HepG2 (cell line): ENCODE measurements around the gene SIN3A. TPM values are rescaled to one million over a fixed set of nuclear protein-coding genes. Genes with fewer than 3 reads are reported as not detected.
A peak's percentile ranks its signal among the peaks of the same experiment; 100 is the strongest.

Source experiments
- ATAC-seq: fragments of 200-7000 bp; cut with Tn5 transposase; 3 replicates; pipeline ENCODE4 v1.9.1; 2020; ENCODE audit warnings: mild to moderate bottlenecking, moderate library complexity
- BruUV-seq: library from RNA; stranded (reverse); fragments of 400-500 nt; replicated peaks from 2 replicates; lab custom pipeline; 2021; lab: Mats Ljungman, UMichigan
- CTCF ChIA-PET: fragments of 300-600 bp; formaldehyde crosslinking; extraction: SDS; loops from one replicate; lab custom pipeline; 2021; ENCODE audit warnings: low total read pairs, inconsistent platforms, low intra/inter-chr PET ratio; lab: Yijun Ruan, JAX
- POLR2A ChIA-PET: fragments of 350-600 bp; sonication (Branson Sonifier 250); formaldehyde crosslinking; loops from one replicate; lab custom pipeline; 2020; ENCODE audit warnings: antibody characterized with exemption, inconsistent platforms; lab: Yijun Ruan, JAX
- DNase-seq: peaks from one replicate; pipeline ENCODE4 v3.0.0-alpha.2; 2015; ENCODE audit warnings: low spot score
- FAIRE-seq: peaks from 3 replicates; lab custom pipeline; 2011; peaks lifted over from hg19 to GRCh38; lab: Jason Lieb, UNC
- H2AFZ ChIP-seq: one replicate; pipeline ENCODE4 v1.6.1; 2011; ENCODE audit warnings: low read length, inconsistent platforms
- H3K27ac ChIP-seq: fragments of 300-600 bp; 3 replicates; pipeline ENCODE4 v1.8.0; 2011; ENCODE audit warnings: mixed run types, mild to moderate bottlenecking, mixed read lengths, low read length, inconsistent platforms; ENCODE audit not compliant: insufficient read depth; ENCODE audit errors: extremely low read length
- H3K27me3 ChIP-seq, 2 experiments: fragments of 200-600 bp in 1 of 2; 2 replicates in 1 of 2; 3 replicates in 1 of 2; pipeline versions ENCODE4 v1.6.0 to v1.8.0; 2011; ENCODE audit warnings: low read length in 2 of 2, mild to moderate bottlenecking in 2 of 2, moderate library complexity in 2 of 2, inconsistent platforms in 1 of 2; ENCODE audit not compliant: insufficient read depth in 2 of 2, control insufficient read depth in 1 of 2
- H3K36me3 ChIP-seq, 2 experiments: fragments of 200-600 bp in 1 of 2; replicated peaks in 1 of 2; 2 replicates in 1 of 2; 3 replicates in 1 of 2; pipeline versions ENCODE4 v1.5.1 to v1.8.0; 2011; ENCODE audit warnings: low read length in 2 of 2, inconsistent platforms in 1 of 2; ENCODE audit not compliant: insufficient read depth in 2 of 2, control insufficient read depth in 1 of 2
- H3K4me1 ChIP-seq: 2 replicates; pipeline ENCODE4 v1.5.1; 2012; ENCODE audit warnings: low read length, inconsistent platforms; ENCODE audit not compliant: insufficient read depth
- H3K4me2 ChIP-seq: 2 replicates; pipeline ENCODE4 v1.6.0; 2011; ENCODE audit warnings: low read depth, low read length, inconsistent platforms
- H3K4me3 ChIP-seq, 3 experiments: fragments of 200-600 bp in 1 of 3; sonication (generic), shearing (Covaris generic) in 1 of 3; replicated peaks in 1 of 3; 2 replicates each; pipeline ENCODE4 v1.5.1; 2011 to 2016; ENCODE audit warnings: low read length in 3 of 3, inconsistent platforms in 2 of 3, low read depth in 2 of 3, mild to moderate bottlenecking in 2 of 3, control low read depth in 1 of 3, mixed read lengths in 1 of 3; ENCODE audit not compliant: insufficient read depth in 1 of 3
- H3K79me2 ChIP-seq: one replicate; pipeline ENCODE4 v1.6.1; 2011; ENCODE audit warnings: low read length, inconsistent platforms; ENCODE audit not compliant: insufficient read depth
- H3K9ac ChIP-seq: 2 replicates; pipeline ENCODE4 v1.6.0; 2011; ENCODE audit warnings: mild to moderate bottlenecking, low read depth, low read length, inconsistent platforms; ENCODE audit not compliant: insufficient read depth
- H3K9me3 ChIP-seq: 2 replicates; pipeline ENCODE4 v1.5.1; 2012; ENCODE audit warnings: mild to moderate bottlenecking, low read length
- H4K20me1 ChIP-seq: 2 replicates; pipeline ENCODE4 v1.6.0; 2011; ENCODE audit warnings: inconsistent platforms, mild to moderate bottlenecking, low read length, moderate library complexity; ENCODE audit not compliant: insufficient read depth
- CREM ChIP-seq, 2 experiments: sonication (generic) in 1 of 2; formaldehyde crosslinking in 1 of 2; IDR thresholded peaks; 2 replicates each; pipeline versions ENCODE4 v1.4.0 to v1.6.1; 2016 to 2020; ENCODE audit warnings: antibody characterized with exemption in 1 of 2, mild to moderate bottlenecking in 1 of 2, missing genetic modification reagents in 1 of 2
- EEA1 ChIP-seq: sonication (generic); formaldehyde crosslinking; IDR thresholded peaks from 2 replicates; pipeline ENCODE4 v1.5.1; 2020; ENCODE audit warnings: mild to moderate bottlenecking, missing genetic modification reagents, borderline replicate concordance
- EP300 ChIP-seq, 3 experiments: sonication (generic) in 1 of 3; formaldehyde crosslinking in 1 of 3; IDR thresholded peaks; 2 replicates each; pipeline versions ENCODE4 v1.5.1 to v1.6.1; 2011 to 2020; ENCODE audit warnings: low read depth in 2 of 3, low read length in 2 of 3, borderline replicate concordance in 1 of 3, improper control_type of control experiment in 1 of 3, mild to moderate bottlenecking in 1 of 3, missing genetic modification reagents in 1 of 3, moderate library complexity in 1 of 3
- RBAK ChIP-seq: sonication (generic); formaldehyde crosslinking; IDR thresholded peaks from 2 replicates; pipeline ENCODE4 v1.5.1; 2020; ENCODE audit warnings: mild to moderate bottlenecking, missing genetic modification reagents
- TBP ChIP-seq: sonication (generic); formaldehyde crosslinking; IDR thresholded peaks from 2 replicates; pipeline ENCODE4 v1.5.0; 2020; ENCODE audit warnings: missing genetic modification reagents
- TCF12 ChIP-seq, 2 experiments: fragments of 450-650 bp in 1 of 2; sonication (generic) in 1 of 2; formaldehyde crosslinking in 1 of 2; IDR thresholded peaks; 2 replicates each; pipeline versions ENCODE4 v1.6.1 to v1.8.0; 2017 to 2022; ENCODE audit warnings: antibody characterized with exemption in 1 of 2, mild to moderate bottlenecking in 1 of 2, missing genetic modification reagents in 1 of 2, moderate library complexity in 1 of 2
- TEAD3 ChIP-seq: optimal IDR thresholded peaks from 2 replicates; pipeline ENCODE3; 2016; ENCODE audit warnings: borderline replicate concordance
- ZBTB21 ChIP-seq: sonication (generic); formaldehyde crosslinking; IDR thresholded peaks from 2 replicates; pipeline ENCODE4 v1.4.0; 2020; ENCODE audit warnings: missing genetic modification reagents
- ZNF251 ChIP-seq: sonication (generic); formaldehyde crosslinking; IDR thresholded peaks from 2 replicates; pipeline ENCODE4 v1.9.0; 2021; ENCODE audit warnings: mild to moderate bottlenecking, missing genetic modification reagents
- ZNF546 ChIP-seq: sonication (generic); formaldehyde crosslinking; conservative IDR thresholded peaks from 2 replicates; pipeline ENCODE4 v1.8.1; 2023; ENCODE audit warnings: mild to moderate bottlenecking, missing genetic modification reagents
- ZNF607 ChIP-seq: sonication (generic); formaldehyde crosslinking; IDR thresholded peaks from 2 replicates; pipeline ENCODE4 v1.5.1; 2020; ENCODE audit warnings: missing genetic modification reagents, mild to moderate bottlenecking, borderline replicate concordance
- ZNF703 ChIP-seq: sonication (generic); formaldehyde crosslinking; IDR thresholded peaks from 2 replicates; pipeline ENCODE4 v1.5.1; 2020; ENCODE audit warnings: missing genetic modification reagents, mild to moderate bottlenecking, moderate library complexity, borderline replicate concordance
- ZNF891 ChIP-seq: sonication (generic); formaldehyde crosslinking; IDR thresholded peaks from 2 replicates; pipeline ENCODE4 v1.5.0; 2020; ENCODE audit warnings: mild to moderate bottlenecking, missing genetic modification reagents
- WGBS: methylation state at CpG from one replicate; pipeline ENCODE4 v1.1.6; 2017; ENCODE audit warnings: low lambda C conversion rate; 5-methylcytosine and 5-hydroxymethylcytosine counted together
- in situ Hi-C: cut with HindIII; loops from 2 replicates; pipeline ENCODE4 v1.10.0; 2017; ENCODE audit warnings: low pct_unique_long_range_greater_than_20kb; ENCODE audit not compliant: extremely low pct_ligation_motif_present
- intact Hi-C: fragments of 100-400 bp; cut with micrococcal nuclease; formaldehyde crosslinking; loops from one replicate; pipeline ENCODE4 v1.10.0; 2022; ENCODE audit not compliant: unreplicated experiment
- polyA plus RNA-seq, 8 experiments: library from polyadenylated mRNA; depleted of rRNA in 3 of 8; stranded (reverse) in 7 of 8; unstranded in 1 of 8; fragments of >200 nt; fragmentation: Illumina TruSeq in 4 of 8; extraction: Trizol in 4 of 8; gene quantifications; 2 replicates each; pipeline versions ENCODE4 v1.2.1 to v1.2.3, GENCODE V29; 2011 to 2016; ENCODE audit warnings: low read depth in 4 of 8, missing spikeins in 1 of 8, mixed read lengths in 1 of 8; ENCODE audit not compliant: insufficient read depth in 1 of 8
- total RNA-seq, 5 experiments: library from RNA; depleted of rRNA; stranded (reverse); fragments of >200 nt; fragmentation: Illumina TruSeq; extraction: Trizol; gene quantifications; 2 replicates each; pipeline ENCODE4 v1.2.3, GENCODE V29; 2016; ENCODE audit warnings: low read depth in 1 of 5
- TF ChIP-seq, protein P1 (sequence below): sonication (generic); formaldehyde crosslinking; IDR thresholded peaks from 2 replicates; pipeline ENCODE4 v1.9.0; 2022; ENCODE audit warnings: missing genetic modification reagents, mild to moderate bottlenecking, borderline replicate concordance
- TF ChIP-seq, protein P2 (sequence below): sonication (generic); IDR thresholded peaks from 2 replicates; pipeline ENCODE4 v1.6.1; 2016; ENCODE audit warnings: low read depth, borderline replicate concordance
- TF ChIP-seq, protein P3 (sequence below): sonication (generic); formaldehyde crosslinking; IDR thresholded peaks from 2 replicates; pipeline ENCODE4 v1.5.1; 2020; ENCODE audit warnings: missing genetic modification reagents, mild to moderate bottlenecking, borderline replicate concordance

SIN3A gene
- total and polyA plus RNA-seq, 2 of the 13 experiments (the other 11 are each of a cell fraction or from before 2014, with no cell fraction given): 16.1 to 28.1 TPM

DNA sequence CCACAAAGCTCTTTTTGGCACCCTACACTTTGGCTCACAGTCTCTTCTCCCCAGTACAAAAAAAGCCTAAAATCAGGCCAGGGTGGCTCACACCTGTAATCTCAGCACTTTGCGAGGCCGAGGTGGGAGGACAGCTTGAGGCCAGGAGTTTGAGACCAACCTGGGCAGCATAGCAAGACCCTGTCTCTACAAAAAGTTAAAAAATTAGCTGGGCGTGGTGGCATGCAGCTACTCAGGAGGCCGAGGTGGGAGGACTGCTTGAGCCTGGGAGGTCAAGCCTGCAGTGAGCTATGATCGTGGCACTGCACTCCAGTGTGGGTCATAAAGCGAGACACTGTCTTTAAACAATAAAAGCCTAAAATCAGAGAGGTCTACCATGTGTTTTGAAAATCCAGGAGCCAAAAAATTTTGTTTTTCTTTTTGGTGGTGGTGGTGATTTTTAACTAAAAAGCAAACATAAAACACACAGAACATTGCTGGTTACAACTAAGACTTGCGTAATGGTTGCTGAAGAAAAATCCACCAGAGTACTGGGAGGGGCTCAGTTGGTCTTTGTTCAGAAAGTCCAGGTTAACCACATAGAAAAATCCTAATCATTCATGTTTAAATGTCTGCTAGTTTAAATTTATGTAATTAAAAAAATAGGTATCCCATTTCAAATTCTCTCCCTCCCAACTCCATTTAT is 81.5 kb downstream of the SIN3A start (continued):
- TF ChIP-seq EP300 (IDR thresholded peaks at IDR 0.05; ENCODE audit: low read depth in 2 of 2, low read length in 2 of 2) (peak in 1 of 2 experiments; percentile 23; a peak in 1 of 4 replicates), EP300 (CRISPR knock-in tag; IDR thresholded peaks at IDR 0.05; ENCODE audit: borderline replicate concordance) (no peak), ZNF891 (CRISPR knock-in tag) (0 out of 2 replicates have a peak, but pooled peaks have one; percentile 47), TBP (CRISPR knock-in tag) (no peak)
- TF ChIP-seq, protein P1, sequence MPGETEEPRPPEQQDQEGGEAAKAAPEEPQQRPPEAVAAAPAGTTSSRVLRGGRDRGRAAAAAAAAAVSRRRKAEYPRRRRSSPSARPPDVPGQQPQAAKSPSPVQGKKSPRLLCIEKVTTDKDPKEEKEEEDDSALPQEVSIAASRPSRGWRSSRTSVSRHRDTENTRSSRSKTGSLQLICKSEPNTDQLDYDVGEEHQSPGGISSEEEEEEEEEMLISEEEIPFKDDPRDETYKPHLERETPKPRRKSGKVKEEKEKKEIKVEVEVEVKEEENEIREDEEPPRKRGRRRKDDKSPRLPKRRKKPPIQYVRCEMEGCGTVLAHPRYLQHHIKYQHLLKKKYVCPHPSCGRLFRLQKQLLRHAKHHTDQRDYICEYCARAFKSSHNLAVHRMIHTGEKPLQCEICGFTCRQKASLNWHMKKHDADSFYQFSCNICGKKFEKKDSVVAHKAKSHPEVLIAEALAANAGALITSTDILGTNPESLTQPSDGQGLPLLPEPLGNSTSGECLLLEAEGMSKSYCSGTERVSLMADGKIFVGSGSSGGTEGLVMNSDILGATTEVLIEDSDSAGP: 0 out of 2 replicates have a peak, but pooled peaks have one; percentile 33
- TF ChIP-seq, all 625 proteins: peak for 32

DNA sequence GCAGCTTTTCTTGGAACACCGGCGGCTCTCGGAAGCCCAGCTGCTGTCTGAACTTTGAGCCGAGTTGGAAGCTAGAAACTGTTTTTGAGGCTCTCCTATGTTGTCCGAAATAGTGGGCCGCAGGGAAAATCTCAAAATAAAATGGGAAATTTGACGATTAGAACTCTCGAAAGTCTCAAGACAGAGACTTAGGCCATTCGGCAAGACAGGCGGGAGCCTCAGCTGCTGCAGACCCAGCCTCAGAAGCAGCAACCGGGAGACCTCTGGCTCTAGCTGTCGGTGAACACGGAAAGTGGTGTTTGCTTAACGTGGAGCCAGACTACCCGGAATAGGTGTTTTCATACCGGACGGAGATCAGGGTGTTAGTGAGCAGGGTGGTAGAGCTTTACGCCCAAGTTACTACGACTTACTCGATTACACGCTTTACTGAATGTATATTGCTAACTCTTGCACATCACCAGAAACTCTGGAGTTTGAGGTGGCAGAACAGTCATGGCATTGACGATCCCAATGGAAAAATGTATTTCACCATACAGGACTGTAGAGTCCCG is 82.7 kb downstream of the SIN3A start:
- Histone ChIP-seq H3K27ac (peak overlapping the region; percentile 98), H3K4me3 (peak overlapping the region; percentile 80 to 92 (median 91)), H3K4me2 (peak overlapping the region; percentile 98), H4K20me1 (0 out of 2 replicates have a peak, but pooled peaks cover 4% of the 10 kb centered on the region), H3K4me1 (peaks cover 39% of the 10 kb centered on the region), H2AFZ (peak overlapping the region; percentile 31), H3K36me3 (peaks cover 15 to 50% of the 10 kb centered on the region in 2 experiments), H3K9me3 (no peaks in the 10 kb centered on the region), H3K79me2 (peaks cover 5% of the 10 kb centered on the region), H3K27me3 (no peaks in the 10 kb centered on the region), H3K9ac (peak overlapping the region; percentile 99)
- in situ Hi-C loops (loop anchor here (5.0 to 10.0 kb wide), 2 partner anchors 84 to 276 kb away; partner anchors contain the start of genes IMP3, SIN3A and SNX33), intact Hi-C loops (loop anchor here (5.0 to 10.0 kb wide), 2 partner anchors 84 to 316 kb away; partner anchors contain the start of gene SIN3A)
- peak; percentile 87 for DNase-seq
- peak; percentile 28 for ATAC-seq
- FAIRE-seq: peak; percentile 70
- WGBS: 2% methylated on average over 20 of the region's 23 CpGs
- BruUV-seq: TSS peak; percentile 87
- ChIA-PET CTCF (no interaction called here), POLR2A (interaction anchor here (0.6 to 4.7 kb wide), 30 partner anchors 8 to 591 kb away, joined by 3 to 185 read pairs (median 6); partner anchors contain the start of genes COMMD4, IMP3, NEIL1 and PPCDC)
- TF ChIP-seq TEAD3 (CRISPR knock-in tag): peak; percentile 51
- peak; percentile 67 for TF ChIP-seq ZNF546 (CRISPR knock-in tag)
- no peak for TF ChIP-seq ZBTB21 (CRISPR knock-in tag)
- no peak for TF ChIP-seq ZNF251 (CRISPR knock-in tag)
- peak; percentile 53; the same call in 1 of the 2 replicates for TF ChIP-seq CREM (IDR thresholded peaks at IDR 0.05)
- no peak for TF ChIP-seq CREM (CRISPR knock-in tag; IDR thresholded peaks at IDR 0.05)
- TF ChIP-seq, protein P2, sequence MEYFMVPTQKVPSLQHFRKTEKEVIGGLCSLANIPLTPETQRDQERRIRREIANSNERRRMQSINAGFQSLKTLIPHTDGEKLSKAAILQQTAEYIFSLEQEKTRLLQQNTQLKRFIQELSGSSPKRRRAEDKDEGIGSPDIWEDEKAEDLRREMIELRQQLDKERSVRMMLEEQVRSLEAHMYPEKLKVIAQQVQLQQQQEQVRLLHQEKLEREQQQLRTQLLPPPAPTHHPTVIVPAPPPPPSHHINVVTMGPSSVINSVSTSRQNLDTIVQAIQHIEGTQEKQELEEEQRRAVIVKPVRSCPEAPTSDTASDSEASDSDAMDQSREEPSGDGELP: peak; percentile 97
- no peak for TF ChIP-seq RBAK (CRISPR knock-in tag)
- peak; percentile 4; the same call in 1 of the 2 replicates for TF ChIP-seq ZNF607 (CRISPR knock-in tag)
- TF ChIP-seq ZNF703 (CRISPR knock-in tag): no peak; the same call in 1 of the 2 replicates
- TF ChIP-seq, protein P3, sequence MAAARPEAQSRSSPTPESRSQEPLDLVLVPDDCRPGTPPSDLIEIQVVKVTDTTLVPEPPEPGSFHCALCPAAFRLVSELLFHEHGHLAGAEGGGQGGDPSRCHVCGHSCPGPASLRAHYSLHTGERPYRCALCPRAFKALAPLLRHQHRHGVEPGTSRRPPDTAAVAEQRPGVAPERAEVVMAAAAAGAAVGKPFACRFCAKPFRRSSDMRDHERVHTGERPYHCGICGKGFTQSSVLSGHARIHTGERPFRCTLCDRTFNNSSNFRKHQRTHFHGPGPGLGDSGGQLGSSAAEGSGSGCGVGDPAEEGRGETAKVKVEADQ (CRISPR knock-in tag): 0 out of 2 replicates have a peak, but pooled peaks have one; percentile 9
- TF ChIP-seq TCF12 (IDR thresholded peaks at IDR 0.05): no peak
- TF ChIP-seq TCF12 (CRISPR knock-in tag; IDR thresholded peaks at IDR 0.05): no peak
- no peak; the same call in 1 of the 2 replicates for TF ChIP-seq EEA1 (CRISPR knock-in tag)
